Stomach (tissue), 9 donors: ENCODE measurements around the gene FSTL4. TPM values are rescaled to one million over a fixed set of nuclear protein-coding genes. Genes with fewer than 3 reads are reported as not detected.
A peak's percentile ranks its signal among the peaks of the same experiment; 100 is the strongest.

ENCODE experiments used
- DNase-seq, 2 donors: peaks; one replicate each; pipeline versions ENCODE4 v3.0.0 to v3.0.0-alpha.2; 2013 to 2019
- H3K27ac ChIP-seq, 5 donors: fragments of 200-600 bp in 4 of 5; sonication (generic) in 4 of 5; one replicate each; pipeline ENCODE4 v1.5.1; 2013 to 2019; ENCODE audit warnings: mild to moderate bottlenecking in 1 of 5, moderate library complexity in 1 of 5
- H3K27me3 ChIP-seq, 3 donors: fragments of 200-600 bp; sonication (generic); one replicate each; pipeline ENCODE4 v1.5.1; 2017 to 2019; ENCODE audit warnings: mixed run types in 1 of 3
- H3K36me3 ChIP-seq, 4 donors: fragments of 200-600 bp; sonication (generic); 1 replicate in 3 of 4; 2 replicates in 1 of 4; pipeline ENCODE4 v1.5.1; 2016 to 2019
- H3K4me1 ChIP-seq, 4 donors: fragments of 200-600 bp; sonication (generic); one replicate each; pipeline ENCODE4 v1.5.1; 2016 to 2019
- H3K4me3 ChIP-seq, 4 donors: fragments of 200-600 bp; sonication (generic) in 3 of 4; one replicate each; pipeline ENCODE4 v1.5.1; 2016 to 2019; ENCODE audit warnings: mild to moderate bottlenecking in 1 of 4
- H3K9me3 ChIP-seq, 4 donors: fragments of 200-600 bp; sonication (generic); one replicate each; pipeline ENCODE4 v1.5.1; 2016 to 2019
- CTCF ChIP-seq, 7 experiments: fragments of 450-650 bp in 4 of 7; fragments of 200-600 bp in 3 of 7; sonication (generic) in 3 of 7; IDR thresholded peaks; one replicate each; pipeline ENCODE4 v1.5.1; 2016 to 2019; ENCODE audit warnings: antibody characterized with exemption in 7 of 7, control low read depth in 2 of 7, mild to moderate bottlenecking in 1 of 7
- EP300 ChIP-seq: sonication (generic); formaldehyde crosslinking; IDR thresholded peaks from one replicate; pipeline ENCODE4 v1.6.1; 2017; ENCODE audit warnings: antibody characterized with exemption
- POLR2A ChIP-seq, 4 donors: fragments of 450-650 bp; IDR thresholded peaks; one replicate each; pipeline ENCODE4 v1.6.1; 2016; ENCODE audit warnings: antibody characterized with exemption in 4 of 4, control low read depth in 2 of 4, mild to moderate bottlenecking in 1 of 4, moderate library complexity in 1 of 4
- POLR2AphosphoS5 ChIP-seq, 3 donors: sonication (generic); formaldehyde crosslinking; IDR thresholded peaks; one replicate each; pipeline ENCODE4 v1.6.1; 2016; ENCODE audit warnings: antibody characterized with exemption in 3 of 3
- WGBS, 5 donors: extraction: QIAGEN DNeasy Blood & Tissue Kit in 3 of 5; methylation state at CpG; one replicate each; pipeline versions ENCODE4 v1.1.5 to v1.1.7; 2013 to 2018; 5-methylcytosine and 5-hydroxymethylcytosine counted together
- intact Hi-C: fragments of 100-400 bp; cut with DNase I; formaldehyde crosslinking; loops from one replicate; pipeline ENCODE4 v1.15.1; 2023; ENCODE audit warnings: low total_unique reads
- polyA plus RNA-seq, 3 donors: library from polyadenylated mRNA; stranded (reverse); fragments of 200-250 nt; gene quantifications; one replicate each; pipeline ENCODE4 v1.2.3, GENCODE V29; 2013
- total RNA-seq, 5 donors: library from RNA; depleted of rRNA; stranded (reverse); fragments of >200 nt; gene quantifications; one replicate each; pipeline versions ENCODE4 v1.1.0 to v1.2.3, GENCODE V29; 2014 to 2016
- donor health status: healthy with polysubstance abuse.
- donor health status: Bipolar disorder and iron deficiency.
- donor health status: healthy.

FSTL4 gene
- total and polyA plus RNA-seq, 8 donors = 0.37 to 0.55 TPM; not detected in 6

DNA sequence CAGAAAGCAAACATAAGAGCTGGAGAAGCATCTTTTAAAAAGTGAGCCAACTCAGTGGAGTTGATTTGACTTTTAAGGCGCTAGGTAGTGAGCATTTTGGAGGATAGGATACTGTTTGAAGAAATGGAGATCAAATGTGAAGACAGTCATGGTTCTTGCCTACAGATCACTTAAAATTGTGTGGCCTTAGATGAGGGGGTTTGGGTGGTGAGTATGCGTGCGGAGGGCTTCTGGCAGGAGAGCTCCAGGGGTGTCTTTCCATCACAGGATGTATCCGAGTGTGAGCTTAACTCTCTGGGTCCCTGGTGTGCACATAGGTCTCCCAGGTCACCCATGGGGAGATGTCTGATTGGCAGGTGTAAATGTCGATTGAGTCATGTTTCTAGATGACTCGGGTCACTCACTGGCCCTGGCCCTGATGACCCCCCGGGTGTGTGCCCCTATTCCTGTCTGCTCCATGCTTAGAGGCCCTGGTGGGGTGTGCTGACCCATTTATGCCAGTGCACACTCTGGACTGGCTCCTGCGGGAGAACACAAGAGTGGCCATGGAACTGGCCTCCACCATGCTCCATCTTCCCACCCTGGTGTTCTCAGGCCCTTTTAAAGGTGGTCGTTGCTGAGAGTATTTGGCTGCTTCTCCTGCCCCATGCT lies 274.4 kb downstream of the FSTL4 start:
- Histone ChIP-seq H3K9me3 (no peaks in the 10 kb centered on the region), H3K36me3 (no peaks in the 10 kb centered on the region), H3K27ac (no peak overlapping the region), H3K4me3 (no peak overlapping the region), H3K4me1 (no peaks in the 10 kb centered on the region), H3K27me3 (peaks cover 0 to 9% (median 0%) of the 10 kb centered on the region in 3 donors)
- intact Hi-C loops = no loop called here
- no peak for DNase-seq
- TF ChIP-seq CTCF (IDR thresholded peaks at IDR 0.05) (no peak), EP300 (no peak), POLR2AphosphoS5 (IDR thresholded peaks at IDR 0.05) (no peak), POLR2A (IDR thresholded peaks at IDR 0.05) (no peak)
- 83 to 94% (median 87%) methylated on average over 7 to 9 of the region's 9 CpGs for WGBS, 5 donors

DNA sequence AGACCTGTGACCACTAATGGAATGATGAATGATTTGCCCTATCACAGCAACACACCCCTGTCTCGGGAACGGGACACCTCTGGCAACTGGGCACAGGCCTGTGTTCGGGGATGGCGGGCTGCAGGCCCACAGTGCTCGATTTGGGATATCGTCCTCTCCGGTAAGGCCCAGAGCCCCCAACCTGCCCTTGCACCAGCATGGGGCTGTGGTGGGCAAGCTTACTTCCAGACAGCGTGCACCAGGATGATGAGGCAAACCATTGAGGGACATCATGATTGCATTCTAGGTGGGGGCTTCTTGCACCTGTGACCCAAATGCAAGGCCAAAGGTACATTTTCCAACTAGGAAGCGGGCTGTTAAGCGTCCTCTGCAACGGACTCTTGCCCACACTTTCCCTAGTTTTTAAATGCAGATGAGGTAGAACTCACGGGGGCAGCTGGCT lies 275.4 kb downstream of the FSTL4 start:
- no peaks in the 10 kb centered on the region for H3K36me3 ChIP-seq
- no peak overlapping the region for H3K4me3 ChIP-seq
- H3K27ac ChIP-seq = no peak overlapping the region
- no peaks in the 10 kb centered on the region for H3K9me3 ChIP-seq
- TF ChIP-seq CTCF (IDR thresholded peaks at IDR 0.05) (no peak), POLR2A (IDR thresholded peaks at IDR 0.05) (no peak), EP300 (no peak), POLR2AphosphoS5 (IDR thresholded peaks at IDR 0.05) (no peak)
- 92 to 95% (median 93%) methylated on average over 12 of the region's 12 CpGs for WGBS, 5 donors
- DNase-seq = no peak
- intact Hi-C loops = no loop called here
- peaks cover 0 to 9% (median 0%) of the 10 kb centered on the region in 3 donors for H3K27me3 ChIP-seq
- H3K4me1 ChIP-seq = no peaks in the 10 kb centered on the region

- H3K4me3 ChIP-seq = no peak overlapping the region
- no peak for TF ChIP-seq EP300
- no peaks in the 10 kb centered on the region for H3K9me3 ChIP-seq
- H3K36me3 ChIP-seq = no peaks in the 10 kb centered on the region
- peaks cover 0 to 3% (median 0%) of the 10 kb centered on the region in 4 donors for H3K4me1 ChIP-seq
- intact Hi-C loops = no loop called here
- DNase-seq = peak in 1 of 2 donors; percentile 52
- whole genome bisulfite sequencing, 5 donors = 47 to 68% (median 58%) methylated on average over 11 to 12 of the region's 12 CpGs
- no peak overlapping the region for H3K27ac ChIP-seq
- H3K27me3 ChIP-seq = peaks cover 0 to 9% (median 0%) of the 10 kb centered on the region in 3 donors
Observed at GRCh38 chr5:133336121-133336968, 276.0 kb downstream of the FSTL4 start.

GRCh38 chr5:133334796-133335639 lies 277.3 kb downstream of the FSTL4 start:
- H3K27ac ChIP-seq = no peak overlapping the region
- DNase-seq = no peak

More at GRCh38 chr5:133334796-133335639, 277.3 kb downstream of the FSTL4 start:
- H3K4me3 ChIP-seq = no peak overlapping the region
- 87 to 94% (median 92%) methylated on average over 8 to 14 of the region's 14 CpGs for WGBS, 5 donors
- peaks cover 0 to 4% (median 0%) of the 10 kb centered on the region in 4 donors for H3K4me1 ChIP-seq
- no peaks in the 10 kb centered on the region for H3K9me3 ChIP-seq
- peaks cover 0 to 9% (median 0%) of the 10 kb centered on the region in 3 donors for H3K27me3 ChIP-seq
- intact Hi-C loops = no loop called here
- no peak for TF ChIP-seq CTCF (IDR thresholded peaks at IDR 0.05)
- no peak for TF ChIP-seq POLR2A (IDR thresholded peaks at IDR 0.05)
- H3K36me3 ChIP-seq = no peaks in the 10 kb centered on the region
